ENCODE data around the gene C11orf52. TPM values are rescaled to one million over a fixed set of nuclear protein-coding genes. Genes with fewer than 3 reads are reported as not detected.

The C11orf52 gene
- polyA plus RNA-seq, 3 donors, result not detected

- H3K27me3 ChIP-seq (ENCODE audit: control insufficient read depth in 2 of 2, insufficient read depth in 2 of 2, low read length in 2 of 2), result no peaks in the 10 kb centered on the region
- H3K36me3 ChIP-seq (replicated peaks in 1 of 2; ENCODE audit: control insufficient read depth in 1 of 2, insufficient read depth in 2 of 2, low read length in 2 of 2), result no peaks in the 10 kb centered on the region
- 98% methylated on average over 12 of the region's 12 CpGs for WGBS (ENCODE audit: insufficient coverage)
- Mint-ChIP-seq H3K27me3 (ENCODE audit: low read depth in 3 of 3) (no peaks in the 10 kb centered on the region), H3K36me3 (no peaks in the 10 kb centered on the region), H3K4me1 (no peaks in the 10 kb centered on the region), H3K9me3 (peaks cover 0 to 3% (median 0%) of the 10 kb centered on the region in 7 donors), H3K4me3 (no peak overlapping the region), H3K27ac (no peak overlapping the region)
- no peaks in the 10 kb centered on the region for H3K79me2 ChIP-seq (ENCODE audit: insufficient read depth, low read length)
- no peak overlapping the region for H2AFZ ChIP-seq (ENCODE audit: insufficient read depth, low read depth, low read length, poor library complexity, severe bottlenecking)
- no peaks in the 10 kb centered on the region for H4K20me1 ChIP-seq (ENCODE audit: insufficient read depth, low read length)
- TF ChIP-seq CTCF (IDR thresholded peaks at IDR 0.05), result no peak
- H3K27ac ChIP-seq (ENCODE audit: low read depth in 1 of 2, low read length in 2 of 2), result no peak overlapping the region
- DNase-seq, result no peak
- H3K4me2 ChIP-seq (replicated peaks; ENCODE audit: extremely low read depth, low read length, poor library complexity, severe bottlenecking), result no peak overlapping the region
- H3K4me1 ChIP-seq (ENCODE audit: control insufficient read depth in 1 of 2, insufficient read depth in 2 of 2, low read length in 2 of 2), result no peaks in the 10 kb centered on the region
- H3K9ac ChIP-seq (ENCODE audit: insufficient read depth, low read length, poor library complexity, severe bottlenecking), result no peak overlapping the region
- no peaks in the 10 kb centered on the region for H3K9me3 ChIP-seq (replicated peaks in 1 of 2; ENCODE audit: control insufficient read depth in 1 of 2, insufficient read depth in 1 of 2, low read length in 2 of 2)
- H3K4me3 ChIP-seq (replicated peaks in 1 of 3; ENCODE audit: low read depth in 2 of 3, low read length in 3 of 3), result no peak overlapping the region
- intact Hi-C loops (cut with micrococcal nuclease), result no loop called here
These were observed 39.1 kb downstream of the C11orf52 start for GRCh38 chr11:111957663-111958444.

- Histone ChIP-seq H3K27me3 (ENCODE audit: control insufficient read depth in 2 of 2, insufficient read depth in 2 of 2, low read length in 2 of 2) (no peaks in the 10 kb centered on the region), H3K4me1 (ENCODE audit: control insufficient read depth in 1 of 2, insufficient read depth in 2 of 2, low read length in 2 of 2) (no peaks in the 10 kb centered on the region), H3K79me2 (ENCODE audit: insufficient read depth, low read length) (no peaks in the 10 kb centered on the region), H3K9me3 (replicated peaks in 1 of 2; ENCODE audit: control insufficient read depth in 1 of 2, insufficient read depth in 1 of 2, low read length in 2 of 2) (no peaks in the 10 kb centered on the region), H2AFZ (ENCODE audit: insufficient read depth, low read depth, low read length, poor library complexity, severe bottlenecking) (no peak overlapping the region), H4K20me1 (ENCODE audit: insufficient read depth, low read length) (no peaks in the 10 kb centered on the region), H3K36me3 (replicated peaks in 1 of 2; ENCODE audit: control insufficient read depth in 1 of 2, insufficient read depth in 2 of 2, low read length in 2 of 2) (no peaks in the 10 kb centered on the region), H3K27ac (ENCODE audit: low read depth in 1 of 2, low read length in 2 of 2) (no peak overlapping the region), H3K4me2 (replicated peaks; ENCODE audit: extremely low read depth, low read length, poor library complexity, severe bottlenecking) (no peak overlapping the region), H3K4me3 (replicated peaks in 1 of 3; ENCODE audit: low read depth in 2 of 3, low read length in 3 of 3) (no peak overlapping the region), H3K9ac (ENCODE audit: insufficient read depth, low read length, poor library complexity, severe bottlenecking) (no peak overlapping the region)
- Mint-ChIP-seq H3K27ac (no peak overlapping the region), H3K9me3 (peaks cover 0 to 3% (median 0%) of the 10 kb centered on the region in 7 donors), H3K4me3 (no peak overlapping the region), H3K36me3 (no peaks in the 10 kb centered on the region), H3K27me3 (ENCODE audit: low read depth in 3 of 3) (no peaks in the 10 kb centered on the region), H3K4me1 (no peaks in the 10 kb centered on the region)
- no peak for TF ChIP-seq CTCF (IDR thresholded peaks at IDR 0.05)
- DNase-seq, result no peak
- intact Hi-C loops (cut with micrococcal nuclease), result no loop called here
- WGBS (ENCODE audit: insufficient coverage), result 93% methylated on average over 5 of the region's 5 CpGs
These were observed 42.2 kb downstream of the C11orf52 start for GRCh38 chr11:111960916-111961315.
